ENCODE results near the gene NT5E.

Gene NT5E

GRCh38 chr6:85422996-85423395 is 26.9 kb upstream of the NT5E start:
- H3K27ac ChIP-seq, result no peak overlapping the region
- no peak for TF ChIP-seq CTCF (conservative IDR thresholded peaks at IDR 0.05)

GRCh38 chr6:85424981-85425380 is 24.9 kb upstream of the NT5E start:
- no peak for TF ChIP-seq CTCF (conservative IDR thresholded peaks at IDR 0.05)
- H3K27ac ChIP-seq, result no peak overlapping the region

- TF ChIP-seq CTCF (conservative IDR thresholded peaks at IDR 0.05), result no peak
- H3K27ac ChIP-seq, result no peak overlapping the region
These were observed 23.9 kb upstream of the NT5E start for GRCh38 chr6:85425997-85426396.

- no peak overlapping the region for H3K27ac ChIP-seq
- no peak for TF ChIP-seq CTCF (conservative IDR thresholded peaks at IDR 0.05)
These were observed 21.4 kb upstream of the NT5E start for GRCh38 chr6:85428486-85428885.

- no peak for TF ChIP-seq CTCF (conservative IDR thresholded peaks at IDR 0.05)
- H3K27ac ChIP-seq, result no peak overlapping the region
These were observed 20.5 kb upstream of the NT5E start for GRCh38 chr6:85429346-85429745.

- no peak for TF ChIP-seq CTCF (conservative IDR thresholded peaks at IDR 0.05)
- H3K27ac ChIP-seq, result no peak overlapping the region
These were observed 18.6 kb upstream of the NT5E start for GRCh38 chr6:85431271-85431670.

GRCh38 chr6:85432554-85432953 is 17.3 kb upstream of the NT5E start:
- no peak for TF ChIP-seq CTCF (conservative IDR thresholded peaks at IDR 0.05)

GRCh38 chr6:85435851-85436250 is 14.0 kb upstream of the NT5E start:
- TF ChIP-seq CTCF (conservative IDR thresholded peaks at IDR 0.05), result no peak
- no peak overlapping the region for H3K27ac ChIP-seq

More at GRCh38 chr6:85432554-85432953, 17.3 kb upstream of the NT5E start:
- no peak overlapping the region for H3K27ac ChIP-seq

All from VCaP (cell line).